ENCODE results near the gene ERLIN1. TPM values are rescaled to one million over a fixed set of nuclear protein-coding genes. Genes with fewer than 3 reads are reported as not detected.

The ERLIN1 gene
- total RNA-seq, 1 experiment from 2014 or later = 79.8 TPM

DNA sequence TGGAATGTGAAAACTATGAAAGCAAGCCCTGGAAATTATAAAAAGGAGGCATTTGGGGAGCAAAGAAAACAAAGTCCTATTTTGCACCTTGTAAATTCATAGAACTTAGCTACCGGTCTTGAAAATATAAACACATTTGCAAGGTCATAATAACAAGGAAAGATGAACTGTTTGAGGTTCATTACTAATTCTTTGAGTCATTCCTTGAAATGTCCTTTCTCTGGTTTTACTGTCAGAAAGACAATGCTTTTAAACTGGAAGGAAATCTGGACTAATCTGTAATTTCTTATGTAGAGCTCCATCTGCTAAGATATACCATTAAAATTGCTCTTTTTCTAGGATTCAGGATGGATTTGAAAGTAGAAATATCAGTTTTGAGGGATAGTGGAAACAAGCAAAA, 1.4 kb downstream of the ERLIN1 start:
- in situ Hi-C loops (cut with HindIII; ENCODE audit: low pct_unique_long_range_greater_than_20kb, low sequenced_read_pairs) = no loop called here

GRCh38 chr10:100183481-100183880, 2.3 kb downstream of the ERLIN1 start:
- CTCF ChIA-PET = no interaction called here
- Histone ChIP-seq H3K27me3 (ENCODE audit: control insufficient read depth, insufficient read depth, low read length) (no peaks in the 10 kb centered on the region), H3K4me1 (ENCODE audit: control insufficient read depth, insufficient read depth, low read length) (peaks cover 27% of the 10 kb centered on the region), H3K27ac (ENCODE audit: low read length) (peak overlapping the region; percentile 98; the same call in 1 of the 2 replicates), H3K36me3 (ENCODE audit: control insufficient read depth, insufficient read depth, low read length) (peaks cover 63% of the 10 kb centered on the region), H3K4me3 (ENCODE audit: low read depth in 2 of 2, low read length in 2 of 2) (peak overlapping the region in 1 of 2 experiments; percentile 90; a peak in 1 of 4 replicates), H3K9me3 (ENCODE audit: control insufficient read depth, insufficient read depth, low read depth, low read length) (no peaks in the 10 kb centered on the region)
- BruUV-seq (replicated peaks) = no TSS peak
- no peak for ATAC-seq
- DNase-seq (ENCODE audit: low read depth, low spot score) = no peak
- POLR2A ChIA-PET = no interaction called here
- intact Hi-C loops (cut with micrococcal nuclease; ENCODE audit: unreplicated experiment) (loop anchor here (10.0 kb wide), 1 partner anchor 339 kb away; no protein-coding TSS in a partner anchor), in situ Hi-C loops (cut with HindIII; ENCODE audit: low pct_unique_long_range_greater_than_20kb, low sequenced_read_pairs) (no loop called here)
- TF ChIP-seq TCF7L2 (IDR thresholded peaks at IDR 0.05; ENCODE audit: low read depth, low read length) (no peak), POLR2AphosphoS5 (IDR thresholded peaks at IDR 0.05; ENCODE audit: low read depth, low read length) (no peak), SIN3A (IDR thresholded peaks at IDR 0.05; ENCODE audit: borderline replicate concordance, insufficient read depth, low read depth, low read length) (no peak)
- TF ChIP-seq, protein P1, sequence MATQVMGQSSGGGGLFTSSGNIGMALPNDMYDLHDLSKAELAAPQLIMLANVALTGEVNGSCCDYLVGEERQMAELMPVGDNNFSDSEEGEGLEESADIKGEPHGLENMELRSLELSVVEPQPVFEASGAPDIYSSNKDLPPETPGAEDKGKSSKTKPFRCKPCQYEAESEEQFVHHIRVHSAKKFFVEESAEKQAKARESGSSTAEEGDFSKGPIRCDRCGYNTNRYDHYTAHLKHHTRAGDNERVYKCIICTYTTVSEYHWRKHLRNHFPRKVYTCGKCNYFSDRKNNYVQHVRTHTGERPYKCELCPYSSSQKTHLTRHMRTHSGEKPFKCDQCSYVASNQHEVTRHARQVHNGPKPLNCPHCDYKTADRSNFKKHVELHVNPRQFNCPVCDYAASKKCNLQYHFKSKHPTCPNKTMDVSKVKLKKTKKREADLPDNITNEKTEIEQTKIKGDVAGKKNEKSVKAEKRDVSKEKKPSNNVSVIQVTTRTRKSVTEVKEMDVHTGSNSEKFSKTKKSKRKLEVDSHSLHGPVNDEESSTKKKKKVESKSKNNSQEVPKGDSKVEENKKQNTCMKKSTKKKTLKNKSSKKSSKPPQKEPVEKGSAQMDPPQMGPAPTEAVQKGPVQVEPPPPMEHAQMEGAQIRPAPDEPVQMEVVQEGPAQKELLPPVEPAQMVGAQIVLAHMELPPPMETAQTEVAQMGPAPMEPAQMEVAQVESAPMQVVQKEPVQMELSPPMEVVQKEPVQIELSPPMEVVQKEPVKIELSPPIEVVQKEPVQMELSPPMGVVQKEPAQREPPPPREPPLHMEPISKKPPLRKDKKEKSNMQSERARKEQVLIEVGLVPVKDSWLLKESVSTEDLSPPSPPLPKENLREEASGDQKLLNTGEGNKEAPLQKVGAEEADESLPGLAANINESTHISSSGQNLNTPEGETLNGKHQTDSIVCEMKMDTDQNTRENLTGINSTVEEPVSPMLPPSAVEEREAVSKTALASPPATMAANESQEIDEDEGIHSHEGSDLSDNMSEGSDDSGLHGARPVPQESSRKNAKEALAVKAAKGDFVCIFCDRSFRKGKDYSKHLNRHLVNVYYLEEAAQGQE (IDR thresholded peaks at IDR 0.05; ENCODE audit: insufficient read depth in 1 of 2, low read depth in 2 of 2, low read length in 1 of 2) = no peak
- TF ChIP-seq, protein P2, sequence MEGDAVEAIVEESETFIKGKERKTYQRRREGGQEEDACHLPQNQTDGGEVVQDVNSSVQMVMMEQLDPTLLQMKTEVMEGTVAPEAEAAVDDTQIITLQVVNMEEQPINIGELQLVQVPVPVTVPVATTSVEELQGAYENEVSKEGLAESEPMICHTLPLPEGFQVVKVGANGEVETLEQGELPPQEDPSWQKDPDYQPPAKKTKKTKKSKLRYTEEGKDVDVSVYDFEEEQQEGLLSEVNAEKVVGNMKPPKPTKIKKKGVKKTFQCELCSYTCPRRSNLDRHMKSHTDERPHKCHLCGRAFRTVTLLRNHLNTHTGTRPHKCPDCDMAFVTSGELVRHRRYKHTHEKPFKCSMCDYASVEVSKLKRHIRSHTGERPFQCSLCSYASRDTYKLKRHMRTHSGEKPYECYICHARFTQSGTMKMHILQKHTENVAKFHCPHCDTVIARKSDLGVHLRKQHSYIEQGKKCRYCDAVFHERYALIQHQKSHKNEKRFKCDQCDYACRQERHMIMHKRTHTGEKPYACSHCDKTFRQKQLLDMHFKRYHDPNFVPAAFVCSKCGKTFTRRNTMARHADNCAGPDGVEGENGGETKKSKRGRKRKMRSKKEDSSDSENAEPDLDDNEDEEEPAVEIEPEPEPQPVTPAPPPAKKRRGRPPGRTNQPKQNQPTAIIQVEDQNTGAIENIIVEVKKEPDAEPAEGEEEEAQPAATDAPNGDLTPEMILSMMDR (IDR thresholded peaks at IDR 0.05) = no peak

More for the DNA sequence above, 1.4 kb downstream of the ERLIN1 start:
- Histone ChIP-seq H3K4me1 (ENCODE audit: control insufficient read depth, insufficient read depth, low read length) (peaks cover 27% of the 10 kb centered on the region), H3K36me3 (ENCODE audit: control insufficient read depth, insufficient read depth, low read length) (peaks cover 63% of the 10 kb centered on the region), H3K4me3 (ENCODE audit: low read depth in 2 of 2, low read length in 2 of 2) (peak overlapping the region; percentile 90 to 97), H3K27me3 (ENCODE audit: control insufficient read depth, insufficient read depth, low read length) (no peaks in the 10 kb centered on the region), H3K9me3 (ENCODE audit: control insufficient read depth, insufficient read depth, low read depth, low read length) (no peaks in the 10 kb centered on the region), H3K27ac (ENCODE audit: low read length) (peak overlapping the region; percentile 98)
- ChIA-PET CTCF (no interaction called here), POLR2A (no interaction called here)
- TF ChIP-seq, protein P2 (IDR thresholded peaks at IDR 0.05) = no peak
- no peak for TF ChIP-seq POLR2AphosphoS5 (IDR thresholded peaks at IDR 0.05; ENCODE audit: low read depth, low read length)
- TF ChIP-seq SIN3A (IDR thresholded peaks at IDR 0.05; ENCODE audit: borderline replicate concordance, insufficient read depth, low read depth, low read length) = no peak
- TF ChIP-seq, protein P1 (IDR thresholded peaks at IDR 0.05; ENCODE audit: insufficient read depth in 1 of 2, low read depth in 2 of 2, low read length in 1 of 2) = no peak
- TF ChIP-seq TCF7L2 (IDR thresholded peaks at IDR 0.05; ENCODE audit: low read depth, low read length) = no peak
- intact Hi-C loops (cut with micrococcal nuclease; ENCODE audit: unreplicated experiment) = loop anchor here (10.0 kb wide), 1 partner anchor 340 kb away; no protein-coding TSS in a partner anchor
- DNase-seq (ENCODE audit: low read depth, low spot score) (no peak), ATAC-seq (no peak)
- no TSS peak for BruUV-seq (replicated peaks)
